ENCODE data around the gene OR4C46.
"Not testable (repeated sequence)": the region's sequence is repeated elsewhere in the genome, so short reads cannot be mapped to it uniquely, and the experiment has no call there.

OR4C46 gene

GRCh38 chr11:54603898-54604297 lies at the start of gene OR4C46:
TSS of gene OR4C46 (minus strand) at chr11:54603998. CDS start at chr11:54603998, 0 bp downstream.
- no peak for DNase-seq

DNA sequence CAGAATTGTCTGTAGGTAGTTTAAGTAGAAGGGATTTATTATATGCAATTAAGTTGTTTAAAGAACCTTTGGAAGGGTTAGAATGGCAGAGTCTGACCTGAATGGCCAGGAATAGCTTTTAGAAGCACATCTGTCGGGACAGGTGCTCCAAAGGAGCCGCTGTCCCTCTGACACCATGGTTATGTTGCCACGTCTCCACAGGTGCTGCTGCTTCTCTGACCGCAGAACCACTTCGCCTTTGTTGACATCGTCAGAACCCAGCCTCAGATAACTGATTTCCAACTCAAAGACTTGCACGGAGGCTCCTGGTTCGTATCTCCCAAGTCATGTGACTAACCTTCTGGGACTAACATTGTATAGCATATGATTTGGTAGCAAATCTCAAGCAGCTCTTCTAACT lies 41.8 kb upstream of the OR4C46 start:
- not testable (repeated sequence) for DNase-seq

- DNase-seq: not testable (repeated sequence)
These were observed 42.4 kb downstream of the OR4C46 start for GRCh38 chr11:54561439-54561838.

- DNase-seq: peak; percentile 2
These were observed 44.9 kb downstream of the OR4C46 start for GRCh38 chr11:54558919-54559318.

GRCh38 chr11:54558407-54558806 lies 45.4 kb downstream of the OR4C46 start:
- no peak for DNase-seq
